GM12878 (cell line): ENCODE results near the gene DPP6.

Source experiments
- RCOR1 ChIP-seq: conservative IDR thresholded peaks from 2 replicates; pipeline ENCODE4 v1.6.1; 2012; ENCODE audit warnings: low read depth, low read length, improper control_type of control experiment
- SREBF1 ChIP-seq: IDR thresholded peaks from 2 replicates; pipeline ENCODE4 v1.6.1; 2012; ENCODE audit warnings: mild to moderate bottlenecking, low read length
- SRF ChIP-seq, 2 experiments: IDR thresholded peaks; 2 replicates each; pipeline ENCODE4 v1.6.1; 2011; ENCODE audit warnings: low read depth in 2 of 2, low read length in 2 of 2, mild to moderate bottlenecking in 1 of 2, moderate library complexity in 1 of 2
- ZBTB4 ChIP-seq: fragments of 450-650 bp; formaldehyde crosslinking; IDR thresholded peaks from 2 replicates; pipeline ENCODE4 v1.4.0; 2022; ENCODE audit warnings: mild to moderate bottlenecking, moderate library complexity
- TF ChIP-seq, protein P1 (sequence below), 3 experiments: IDR thresholded peaks in 2 of 3; conservative IDR thresholded peaks in 1 of 3; 2 replicates each; pipeline ENCODE4 v1.5.1; 2011; ENCODE audit warnings: low read depth in 3 of 3, low read length in 3 of 3, mild to moderate bottlenecking in 3 of 3, control low read depth in 2 of 3, moderate library complexity in 2 of 3, inconsistent platforms in 1 of 3, mixed read lengths in 1 of 3; ENCODE audit not compliant: control insufficient read depth in 2 of 3, insufficient read depth in 1 of 3; ENCODE audit errors: extremely low read depth in 1 of 3

- TF ChIP-seq SRF (IDR thresholded peaks at IDR 0.05; ENCODE audit: low read depth in 2 of 2, low read length in 2 of 2), result no peak
- TF ChIP-seq ZBTB4 (CRISPR knock-in tag), result no peak
- TF ChIP-seq, protein P1, sequence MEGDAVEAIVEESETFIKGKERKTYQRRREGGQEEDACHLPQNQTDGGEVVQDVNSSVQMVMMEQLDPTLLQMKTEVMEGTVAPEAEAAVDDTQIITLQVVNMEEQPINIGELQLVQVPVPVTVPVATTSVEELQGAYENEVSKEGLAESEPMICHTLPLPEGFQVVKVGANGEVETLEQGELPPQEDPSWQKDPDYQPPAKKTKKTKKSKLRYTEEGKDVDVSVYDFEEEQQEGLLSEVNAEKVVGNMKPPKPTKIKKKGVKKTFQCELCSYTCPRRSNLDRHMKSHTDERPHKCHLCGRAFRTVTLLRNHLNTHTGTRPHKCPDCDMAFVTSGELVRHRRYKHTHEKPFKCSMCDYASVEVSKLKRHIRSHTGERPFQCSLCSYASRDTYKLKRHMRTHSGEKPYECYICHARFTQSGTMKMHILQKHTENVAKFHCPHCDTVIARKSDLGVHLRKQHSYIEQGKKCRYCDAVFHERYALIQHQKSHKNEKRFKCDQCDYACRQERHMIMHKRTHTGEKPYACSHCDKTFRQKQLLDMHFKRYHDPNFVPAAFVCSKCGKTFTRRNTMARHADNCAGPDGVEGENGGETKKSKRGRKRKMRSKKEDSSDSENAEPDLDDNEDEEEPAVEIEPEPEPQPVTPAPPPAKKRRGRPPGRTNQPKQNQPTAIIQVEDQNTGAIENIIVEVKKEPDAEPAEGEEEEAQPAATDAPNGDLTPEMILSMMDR (IDR thresholded peaks at IDR 0.05 in 2 of 3, conservative IDR thresholded peaks at IDR 0.05 in 1 of 3; ENCODE audit: control insufficient read depth in 2 of 3, extremely low read depth in 1 of 3, insufficient read depth in 1 of 3, low read depth in 3 of 3, low read length in 3 of 3), result no peak
- no peak for TF ChIP-seq SREBF1
- TF ChIP-seq RCOR1, result no peak
These were observed 274.2 kb downstream of the DPP6 start for GRCh38 chr7:154326421-154326820.
